Fibroblast of lung (primary cell): ENCODE results near the gene DARS2.
"Not testable (repeated sequence)": the region's sequence is repeated elsewhere in the genome, so short reads cannot be mapped to it uniquely, and the experiment has no call there.

Source experiments
- CTCF ChIP-seq, 2 donors: IDR thresholded peaks in 1 of 2; conservative IDR thresholded peaks in 1 of 2; 1 replicate in 1 of 2; 2 replicates in 1 of 2; pipeline ENCODE4 v1.5.1; 2011 to 2012; ENCODE audit warnings: low read length in 2 of 2, control low read depth in 1 of 2, inconsistent platforms in 1 of 2, low read depth in 1 of 2, mild to moderate bottlenecking in 1 of 2
- EZH2 ChIP-seq: IDR thresholded peaks from 2 replicates; pipeline ENCODE4 v1.5.1; 2012; ENCODE audit warnings: low read length, control low read depth, mild to moderate bottlenecking; ENCODE audit errors: missing control alignments

- TF ChIP-seq CTCF (conservative IDR thresholded peaks at IDR 0.05 in 1 of 2, IDR thresholded peaks at IDR 0.05 in 1 of 2; ENCODE audit: low read depth in 1 of 2, low read length in 2 of 2); EZH2: not testable (repeated sequence)
These were observed 24.5 kb upstream of the DARS2 start for GRCh38 chr1:173799995-173800394.
